Esophagus muscularis mucosa (tissue), 3 donors: ENCODE results near the gene KCNA1.

Experiments used
- CTCF ChIP-seq, 3 experiments: fragments of 200-600 bp in 2 of 3; fragments of 450-650 bp in 1 of 3; sonication (generic) in 2 of 3; IDR thresholded peaks; one replicate each; pipeline ENCODE4 v1.5.1; 2017 to 2019; ENCODE audit warnings: antibody characterized with exemption in 3 of 3, mild to moderate bottlenecking in 2 of 3, moderate library complexity in 1 of 3
- POLR2A ChIP-seq: fragments of 450-650 bp; IDR thresholded peaks from one replicate; pipeline ENCODE4 v1.6.1; 2017; ENCODE audit warnings: antibody characterized with exemption, moderate library complexity, mild to moderate bottlenecking, low read depth

GRCh38 chr12:4947253-4947652 lies 37.5 kb downstream of the KCNA1 start:
- TF ChIP-seq POLR2A, result no peak
- TF ChIP-seq CTCF (IDR thresholded peaks at IDR 0.05), result no peak
